HCT116 (cell line): ENCODE data around the gene UPB1. TPM values are rescaled to one million over a fixed set of nuclear protein-coding genes. Genes with fewer than 3 reads are reported as not detected.

Experiments
- ATAC-seq: fragments of 200-7000 bp; cut with Tn5 transposase; 2 replicates; pipeline ENCODE4 v1.9.1; 2020; ENCODE audit warnings: mild to moderate bottlenecking, moderate library complexity
- BruUV-seq: library from RNA; stranded (reverse); fragments of 400-500 nt; replicated peaks from 2 replicates; lab custom pipeline; 2021; lab: Mats Ljungman, UMichigan
- CTCF ChIA-PET: fragments of 300-600 bp; sonication (Branson Sonifier 250); formaldehyde crosslinking; loops from one replicate; lab custom pipeline; 2021; ENCODE audit warnings: antibody characterized with exemption; lab: Charles Lee
- POLR2A ChIA-PET: fragments of 300-600, 350-600 bp; sonication (Branson Sonifier 250); formaldehyde crosslinking; loops from one replicate; lab custom pipeline; 2021; ENCODE audit warnings: antibody characterized with exemption; lab: Charles Lee
- RAD21 ChIA-PET, 2 experiments: fragments of 300-600 bp; sonication (Branson Sonifier 250); formaldehyde crosslinking; loops; one replicate each; lab custom pipeline; 2023; ENCODE audit warnings: low total read pairs in 2 of 2; ENCODE audit not compliant: uncharacterized antibody in 2 of 2, unreplicated experiment in 2 of 2, low non-redundant PET in 1 of 2; lab: Charles Lee
- DNase-seq: peaks from one replicate; pipeline ENCODE4 v3.0.0-alpha.2; 2010; ENCODE audit warnings: low read depth, low spot score
- H2AFZ ChIP-seq: fragments of 200-600 bp; shearing (Covaris generic), sonication (generic); 2 replicates; pipeline ENCODE4 v1.6.1; 2017; ENCODE audit warnings: low read depth, mixed run types, mixed read lengths, antibody characterized with exemption, low read length; ENCODE audit not compliant: poor library complexity, severe bottlenecking
- H3K27ac ChIP-seq: 2 replicates; pipeline ENCODE4 v1.5.1; 2012; ENCODE audit warnings: low read depth, low read length
- H3K27me3 ChIP-seq: fragments of 200-600 bp; sonication (generic); 2 replicates; pipeline ENCODE4 v1.6.1; 2016; ENCODE audit warnings: mixed run types, low read length, mixed read lengths; ENCODE audit not compliant: insufficient read depth
- H3K36me3 ChIP-seq, 2 experiments: fragments of 200-500 bp in 1 of 2; fragments of 200-600 bp in 1 of 2; sonication (Bioruptor generic) in 1 of 2; sonication (generic) in 1 of 2; 2 replicates each; pipeline versions ENCODE4 v1.5.1 to v1.6.1; 2014 to 2016; ENCODE audit warnings: low read length in 2 of 2, inconsistent platforms in 1 of 2, mixed read lengths in 1 of 2, mixed run types in 1 of 2; ENCODE audit not compliant: insufficient read depth in 2 of 2, control insufficient read depth in 1 of 2
- H3K4me1 ChIP-seq, 2 experiments: fragments of 200-600 bp in 1 of 2; sonication (generic) in 1 of 2; 2 replicates each; pipeline versions ENCODE4 v1.5.1 to v1.6.1; 2012 to 2017; ENCODE audit warnings: low read length in 2 of 2, inconsistent platforms in 1 of 2, mild to moderate bottlenecking in 1 of 2, mixed read lengths in 1 of 2, mixed run types in 1 of 2, moderate library complexity in 1 of 2; ENCODE audit not compliant: insufficient read depth in 2 of 2, control insufficient read depth in 1 of 2
- H3K4me2 ChIP-seq: fragments of 200-600 bp; sonication (generic); 2 replicates; pipeline ENCODE4 v1.6.1; 2017; ENCODE audit warnings: mixed run types, low read length, mixed read lengths
- H3K4me3 ChIP-seq, 2 experiments: fragments of 200-600 bp in 1 of 2; sonication (generic) in 1 of 2; replicated peaks in 1 of 2; 2 replicates each; pipeline ENCODE4 v1.5.1; 2011 to 2016; ENCODE audit warnings: low read length in 2 of 2, control low read depth in 1 of 2, low read depth in 1 of 2, mild to moderate bottlenecking in 1 of 2, mixed read lengths in 1 of 2, mixed run types in 1 of 2
- H3K79me2 ChIP-seq: fragments of 200-600 bp; sonication (generic); 2 replicates; pipeline ENCODE4 v1.6.1; 2017; ENCODE audit warnings: mild to moderate bottlenecking, mixed run types, low read length, moderate library complexity, mixed read lengths; ENCODE audit not compliant: insufficient read depth
- H3K9ac ChIP-seq: fragments of 200-600 bp; sonication (generic); 2 replicates; pipeline ENCODE4 v1.6.1; 2016; ENCODE audit warnings: low read length, mixed read lengths
- H3K9me2 ChIP-seq: fragments of 200-600 bp; sonication (generic), shearing (Covaris generic); 2 replicates; pipeline ENCODE4 v1.6.1; 2017; ENCODE audit warnings: mixed run types, mild to moderate bottlenecking, moderate library complexity; ENCODE audit not compliant: insufficient read depth
- H3K9me3 ChIP-seq, 2 experiments: fragments of 200-500 bp in 1 of 2; fragments of 200-600 bp in 1 of 2; sonication (Bioruptor generic) in 1 of 2; sonication (generic) in 1 of 2; 2 replicates each; pipeline ENCODE4 v1.6.1; 2014 to 2017; ENCODE audit warnings: low read length in 2 of 2, mixed read lengths in 2 of 2, inconsistent platforms in 1 of 2, low read depth in 1 of 2, mild to moderate bottlenecking in 1 of 2, mixed run types in 1 of 2, moderate library complexity in 1 of 2; ENCODE audit not compliant: control insufficient read depth in 1 of 2, insufficient read depth in 1 of 2
- H4K20me1 ChIP-seq: fragments of 200-600 bp; sonication (generic), shearing (Covaris generic); 2 replicates; pipeline ENCODE4 v1.6.1; 2017; ENCODE audit warnings: mixed run types, mild to moderate bottlenecking, moderate library complexity; ENCODE audit not compliant: insufficient read depth
- EZH2 ChIP-seq: fragments of 200-600 bp; sonication (generic); IDR thresholded peaks from 2 replicates; pipeline ENCODE4 v1.6.1; 2017; ENCODE audit warnings: antibody characterized with exemption, mixed run types
- FOSL1 ChIP-seq: IDR thresholded peaks from 2 replicates; pipeline ENCODE4 v1.6.1; 2012; ENCODE audit warnings: low read depth
- JUND ChIP-seq: IDR thresholded peaks from 2 replicates; pipeline ENCODE4 v1.6.1; 2012
- POLR2A ChIP-seq: IDR thresholded peaks from 2 replicates; pipeline ENCODE4 v1.7.0; 2011; ENCODE audit warnings: borderline replicate concordance; ENCODE audit not compliant: insufficient read depth, insufficient read length; ENCODE audit errors: extremely low read depth
- POLR2AphosphoS5 ChIP-seq: IDR thresholded peaks from 2 replicates; pipeline ENCODE4 v1.6.1; 2011; ENCODE audit warnings: mild to moderate bottlenecking, low read depth, low read length, moderate library complexity
- SIN3A ChIP-seq: IDR thresholded peaks from 2 replicates; pipeline ENCODE4 v1.6.1; 2012; ENCODE audit warnings: low read depth
- SP1 ChIP-seq: IDR thresholded peaks from 2 replicates; pipeline ENCODE4 v1.6.1; 2012; ENCODE audit warnings: low read depth
- SRF ChIP-seq: IDR thresholded peaks from 2 replicates; pipeline ENCODE4 v1.6.1; 2012; ENCODE audit warnings: low read depth
- TCF7L2 ChIP-seq: IDR thresholded peaks from 2 replicates; pipeline ENCODE4 v1.7.0; 2011; ENCODE audit warnings: borderline replicate concordance, inconsistent platforms; ENCODE audit not compliant: insufficient read depth, insufficient read length; ENCODE audit errors: extremely low read depth
- ZFX ChIP-seq: fragments of 450-650 bp; IDR thresholded peaks from 2 replicates; pipeline ENCODE4 v1.6.1; 2017
- intact Hi-C: fragments of 100-400 bp; cut with micrococcal nuclease; formaldehyde crosslinking; loops from 2 replicates; pipeline ENCODE4 v1.10.0; 2022
- total RNA-seq: library from RNA; stranded (reverse); gene quantifications from one replicate; pipeline ENCODE4 v1.2.1, GENCODE V29; 2021; ENCODE audit not compliant: unreplicated experiment
- TF ChIP-seq, protein P1 (sequence below): IDR thresholded peaks from 2 replicates; pipeline ENCODE4 v1.6.1; 2012
- TF ChIP-seq, protein P2 (sequence below): IDR thresholded peaks from 2 replicates; pipeline ENCODE4 v1.6.1; 2012

Gene UPB1
- total RNA-seq, 1 experiment from 2014 or later: 0.27 TPM

DNA sequence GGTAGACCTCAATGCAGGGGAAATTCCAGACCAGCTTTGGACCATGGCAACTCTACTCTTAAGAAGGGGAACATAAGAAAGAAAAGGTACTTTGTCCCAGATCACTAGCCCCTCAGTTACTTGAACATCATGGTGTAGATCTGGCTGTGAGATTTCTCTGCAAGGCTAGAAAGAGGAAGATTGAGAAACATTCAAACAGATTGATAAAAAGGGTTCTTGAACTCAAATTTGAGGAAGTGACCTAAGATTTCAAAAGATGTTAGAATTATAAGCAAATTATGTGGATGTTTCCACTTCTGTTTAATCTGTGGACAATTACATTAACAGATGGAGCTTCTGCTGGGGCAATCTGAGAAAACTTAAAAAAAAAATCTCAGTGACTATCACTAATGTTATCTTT lies 21.8 kb upstream of the UPB1 start (continued):
- TF ChIP-seq, protein P1, sequence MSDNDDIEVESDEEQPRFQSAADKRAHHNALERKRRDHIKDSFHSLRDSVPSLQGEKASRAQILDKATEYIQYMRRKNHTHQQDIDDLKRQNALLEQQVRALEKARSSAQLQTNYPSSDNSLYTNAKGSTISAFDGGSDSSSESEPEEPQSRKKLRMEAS: no peak
- TF ChIP-seq, protein P2, sequence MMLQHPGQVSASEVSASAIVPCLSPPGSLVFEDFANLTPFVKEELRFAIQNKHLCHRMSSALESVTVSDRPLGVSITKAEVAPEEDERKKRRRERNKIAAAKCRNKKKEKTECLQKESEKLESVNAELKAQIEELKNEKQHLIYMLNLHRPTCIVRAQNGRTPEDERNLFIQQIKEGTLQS: no peak
- TF ChIP-seq POLR2A (no peak), SP1 (no peak), SRF (no peak)

DNA sequence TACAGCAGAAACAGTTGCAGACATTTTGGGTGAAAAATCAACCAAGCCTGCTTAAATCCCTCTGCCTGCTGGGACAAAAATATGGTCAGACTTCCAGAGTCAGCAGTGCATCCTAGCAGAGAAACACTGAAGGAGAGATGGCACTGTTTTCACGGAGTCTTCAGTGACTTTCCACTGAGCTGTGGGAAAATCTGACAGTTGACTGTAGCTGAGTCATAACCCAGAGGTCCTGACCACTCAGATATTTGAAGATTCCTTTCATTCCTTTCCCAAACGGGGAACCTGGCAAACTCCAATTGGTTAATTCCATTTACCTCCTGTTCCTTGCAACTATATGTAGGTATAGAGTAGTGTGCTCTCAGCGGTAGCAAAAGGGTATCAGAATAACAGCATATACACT lies 20.9 kb upstream of the UPB1 start:
- Histone ChIP-seq H3K9me2 (no peaks in the 10 kb centered on the region), H3K4me2 (peak overlapping the region; percentile 61), H3K4me1 (peaks cover 11 to 20% of the 10 kb centered on the region in 2 experiments), H3K9me3 (no peaks in the 10 kb centered on the region), H3K4me3 (0 out of 4 replicates have a peak overlapping the region, but pooled peaks of 1 of the 2 experiments have one; percentile 2), H3K36me3 (no peaks in the 10 kb centered on the region), H3K27me3 (no peaks in the 10 kb centered on the region), H2AFZ (peak overlapping the region; percentile 42), H3K79me2 (no peaks in the 10 kb centered on the region), H3K27ac (peak overlapping the region; percentile 64; the same call in 1 of the 2 replicates), H3K9ac (peak overlapping the region; percentile 26), H4K20me1 (no peaks in the 10 kb centered on the region)
- DNase-seq (peak; percentile 40), ATAC-seq (peak; percentile 86)
- POLR2A ChIA-PET: interaction anchor here (1.1 kb wide), 1 partner anchor 9 kb away, joined by 3 read pairs; no protein-coding TSS in a partner anchor
- intact Hi-C loops: no loop called here
- RAD21 ChIA-PET: no interaction called here
- CTCF ChIA-PET: no interaction called here
- no peak for TF ChIP-seq ZFX
- no peak for TF ChIP-seq EZH2
- TF ChIP-seq, protein P1: no peak
- no peak for TF ChIP-seq POLR2AphosphoS5
- peak; percentile 33; the same call in 1 of the 2 replicates for TF ChIP-seq SIN3A
- TF ChIP-seq SP1: peak; percentile 46
- peak; percentile 55 for TF ChIP-seq JUND
- TF ChIP-seq FOSL1: peak; percentile 58; the same call in 1 of the 2 replicates
- TF ChIP-seq TCF7L2: no peak
- no TSS peak for BruUV-seq
